ENCODE data around the gene SORCS2. TPM values are rescaled to one million over a fixed set of nuclear protein-coding genes. Genes with fewer than 3 reads are reported as not detected.
A peak's percentile ranks its signal among the peaks of the same experiment; 100 is the strongest.

Gene SORCS2
- total RNA-seq, 1 experiment from 2014 or later = 0.06 TPM

DNA sequence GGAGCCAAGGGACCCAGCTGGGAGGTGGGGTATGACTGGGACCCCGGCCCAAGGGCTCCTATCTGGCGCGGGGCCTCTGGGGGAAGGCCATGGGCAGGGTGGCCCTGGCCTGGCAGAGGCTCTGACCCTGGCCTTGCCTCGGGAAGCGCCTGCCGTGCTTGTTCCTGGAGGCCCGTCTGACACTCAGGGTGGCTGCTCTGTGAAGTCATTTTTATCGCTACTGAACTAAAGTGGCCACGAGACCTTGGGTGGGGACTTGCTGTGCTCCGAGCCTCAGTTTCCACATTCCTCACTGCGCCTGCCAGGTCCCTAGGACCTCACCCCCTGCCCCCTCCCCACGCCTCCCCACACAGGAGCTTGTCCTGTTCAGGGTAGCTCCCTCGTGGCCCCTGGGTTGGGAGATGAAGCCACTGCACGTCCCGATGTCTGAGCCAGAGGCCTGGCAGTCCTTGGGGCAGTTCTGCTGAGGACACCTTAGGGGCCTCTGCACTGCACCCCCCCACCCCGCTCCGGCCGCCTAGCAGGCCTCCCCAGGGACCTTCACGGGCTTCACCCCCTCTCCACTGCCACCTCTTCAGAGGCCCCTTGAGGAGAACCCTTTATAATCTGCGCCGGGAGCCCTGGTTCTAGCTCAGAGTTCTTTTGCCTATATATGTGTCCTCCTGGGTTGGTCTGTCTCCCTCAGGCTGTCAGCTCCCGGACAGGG lies 639 bp upstream of the SORCS2 start:
- peaks cover 12% of the 10 kb centered on the region for H3K4me1 ChIP-seq (ENCODE audit: insufficient read depth, low read length, poor library complexity, severe bottlenecking)
- TF ChIP-seq EZH2 (IDR thresholded peaks at IDR 0.05; ENCODE audit: borderline replicate concordance, low read depth, low read length, poor library complexity, severe bottlenecking) = no peak
- no peak for TF ChIP-seq CTCF (conservative IDR thresholded peaks at IDR 0.05; ENCODE audit: low read depth, low read length)
- H3K9me3 ChIP-seq (ENCODE audit: low read depth, low read length, poor library complexity, severe bottlenecking) = no peaks in the 10 kb centered on the region
- H3K27me3 ChIP-seq (replicated peaks; ENCODE audit: insufficient read depth, low read depth, low read length, poor library complexity) = peaks cover 90% of the 10 kb centered on the region
- H3K36me3 ChIP-seq (ENCODE audit: insufficient read depth, low read length, poor library complexity, severe bottlenecking) = no peaks in the 10 kb centered on the region
- no peak for DNase-seq (ENCODE audit: low spot score)
- no TSS peak for BruUV-seq (replicated peaks)
- ChIA-PET POLR2A (ENCODE audit: low non-redundant PET) (no interaction called here), CTCF (interaction anchor here (0.6 to 0.9 kb wide), 3 partner anchors 108 to 528 kb away, joined by 3 to 4 read pairs (median 4); no protein-coding TSS in a partner anchor)
- intact Hi-C loops (cut with micrococcal nuclease; ENCODE audit: unreplicated experiment) = loop anchor here (1.0 to 5.0 kb wide), 3 partner anchors 105 to 528 kb away; no protein-coding TSS in a partner anchor
- H3K4me3 ChIP-seq (ENCODE audit: low read depth, low read length, poor library complexity, severe bottlenecking) = no peak overlapping the region
- H3K27ac ChIP-seq (ENCODE audit: low read depth, low read length, poor library complexity, severe bottlenecking) = no peak overlapping the region

DNA sequence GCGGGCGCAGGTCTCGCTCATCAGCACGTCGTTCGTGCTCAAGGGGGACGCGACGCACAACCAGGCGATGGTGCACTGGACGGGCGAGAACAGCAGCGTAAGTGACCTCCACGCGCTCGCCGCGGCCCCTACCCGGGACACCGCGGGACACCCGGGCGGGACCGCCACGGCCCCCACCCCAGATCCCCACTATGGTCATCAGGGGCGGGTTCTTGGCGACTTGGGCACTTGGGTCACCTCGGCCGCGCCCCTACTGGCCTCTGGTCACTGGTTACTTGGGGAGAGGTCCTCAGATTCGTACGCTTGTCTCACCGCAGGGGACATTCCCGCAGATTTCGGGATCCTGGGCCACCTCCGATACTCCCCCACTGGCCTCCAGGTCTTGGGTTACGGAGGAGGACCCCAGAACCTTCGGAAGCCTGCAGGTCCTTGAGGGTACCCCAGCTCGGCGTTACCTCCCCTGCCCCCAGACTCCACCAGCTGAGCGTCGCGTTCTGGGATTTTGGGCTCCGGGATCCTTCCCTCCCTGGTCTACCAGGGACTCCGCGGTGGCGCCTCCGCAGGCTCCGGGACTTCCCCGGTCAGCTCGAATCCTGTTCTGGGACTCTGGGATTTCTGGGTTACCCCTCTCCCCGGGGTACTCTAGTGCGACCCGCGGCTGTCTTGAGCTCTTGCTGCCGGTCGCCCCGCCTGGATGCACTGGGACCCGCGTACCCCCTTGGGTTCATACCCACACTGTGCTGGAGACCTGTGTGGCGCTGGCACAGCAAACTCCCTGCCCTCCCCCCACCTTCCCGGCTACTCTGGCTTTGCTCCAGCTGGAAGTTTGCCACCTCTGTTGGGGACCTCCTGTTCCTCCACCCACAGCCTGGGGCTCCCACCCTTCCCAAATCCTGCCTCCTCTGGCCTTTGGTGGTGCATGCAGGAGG lies 956 bp downstream of the SORCS2 start:
- POLR2A ChIA-PET (ENCODE audit: low non-redundant PET) = no interaction called here

More for the DNA sequence above, 956 bp downstream of the SORCS2 start:
- BruUV-seq (replicated peaks) = no TSS peak
- peak; percentile 46 for DNase-seq (ENCODE audit: low spot score)
- no peak overlapping the region for H3K27ac ChIP-seq (ENCODE audit: low read depth, low read length, poor library complexity, severe bottlenecking)
- no peaks in the 10 kb centered on the region for H3K9me3 ChIP-seq (ENCODE audit: low read depth, low read length, poor library complexity, severe bottlenecking)
- peaks cover 12% of the 10 kb centered on the region for H3K4me1 ChIP-seq (ENCODE audit: insufficient read depth, low read length, poor library complexity, severe bottlenecking)
- intact Hi-C loops (cut with micrococcal nuclease; ENCODE audit: unreplicated experiment) = loop anchor here (2.0 to 5.0 kb wide), 2 partner anchors 104 to 144 kb away; no protein-coding TSS in a partner anchor
- H3K27me3 ChIP-seq (replicated peaks; ENCODE audit: insufficient read depth, low read depth, low read length, poor library complexity) = peaks cover 81% of the 10 kb centered on the region
- H3K4me3 ChIP-seq (ENCODE audit: low read depth, low read length, poor library complexity, severe bottlenecking) = peak overlapping the region; percentile 25
- CTCF ChIA-PET = no interaction called here
- TF ChIP-seq EZH2 (IDR thresholded peaks at IDR 0.05; ENCODE audit: borderline replicate concordance, low read depth, low read length, poor library complexity, severe bottlenecking) (peak; percentile 54), CTCF (conservative IDR thresholded peaks at IDR 0.05; ENCODE audit: low read depth, low read length) (no peak)
- H3K36me3 ChIP-seq (ENCODE audit: insufficient read depth, low read length, poor library complexity, severe bottlenecking) = no peaks in the 10 kb centered on the region

Data from A673 (cell line).